Left kidney (tissue), 8 donors: ENCODE measurements around the gene GOLGA8Q. TPM values are rescaled to one million over a fixed set of nuclear protein-coding genes. Genes with fewer than 3 reads are reported as not detected.
"Not testable (repeated sequence)": the region's sequence is repeated elsewhere in the genome, so short reads cannot be mapped to it uniquely, and the experiment has no call there.

Source experiments
- DNase-seq: peaks from one replicate; pipeline ENCODE4 v3.0.0-alpha.2; 2013
- long read RNA-seq, 8 donors: transcript quantifications; one replicate each; lab custom pipeline, GENCODE V29; 2026
- polyA plus RNA-seq: library from polyadenylated mRNA; unstranded; fragments of 120-200 nt; gene quantifications from one replicate; pipeline ENCODE4 v1.2.1, GENCODE V29; 2013; ENCODE audit not compliant: insufficient read length

The GOLGA8Q gene
- 2.5 TPM for polyA plus RNA-seq
- long read RNA-seq, donor 1: 0 reads
- long read RNA-seq, donor 2: 0 reads
- long read RNA-seq, donor 3: 0 reads
- long read RNA-seq, donor 4: 0 reads
- long read RNA-seq, donor 5: 0 reads
- long read RNA-seq, donor 6: 0 reads
- long read RNA-seq, donor 7: 0 reads
- long read RNA-seq, donor 8: 0 reads

- DNase-seq: not testable (repeated sequence)
Measured at GRCh38 chr15:30551750-30552149, at the start of gene GOLGA8Q. Gene GOLGA8Q (plus strand): TSS chr15:30552050. CDS start chr15:30552078, 28 bp downstream.

- DNase-seq: not testable (repeated sequence)
Measured at GRCh38 chr15:30502904-30503781, 48.7 kb upstream of the GOLGA8Q start.

GRCh38 chr15:30504162-30504843 is 47.5 kb upstream of the GOLGA8Q start:
- DNase-seq: not testable (repeated sequence)

GRCh38 chr15:30514545-30514944 is 37.3 kb upstream of the GOLGA8Q start:
- DNase-seq: not testable (repeated sequence)

GRCh38 chr15:30523453-30524243 is 28.2 kb upstream of the GOLGA8Q start:
- DNase-seq: not testable (repeated sequence)

- DNase-seq: not testable (repeated sequence)
Measured at GRCh38 chr15:30525912-30526311, 25.9 kb upstream of the GOLGA8Q start.

- not testable (repeated sequence) for DNase-seq
Measured at GRCh38 chr15:30529049-30529448, 22.8 kb upstream of the GOLGA8Q start.

- DNase-seq: not testable (repeated sequence)
Measured at GRCh38 chr15:30566949-30567348, 15.1 kb downstream of the GOLGA8Q start.

GRCh38 chr15:30573012-30573491 is 21.2 kb downstream of the GOLGA8Q start:
- DNase-seq: not testable (repeated sequence)

- DNase-seq: not testable (repeated sequence)
Measured at GRCh38 chr15:30579394-30579970, 27.6 kb downstream of the GOLGA8Q start.

GRCh38 chr15:30580716-30581115 is 28.9 kb downstream of the GOLGA8Q start:
- DNase-seq: not testable (repeated sequence)

GRCh38 chr15:30598953-30599352 is 47.1 kb downstream of the GOLGA8Q start:
- not testable (repeated sequence) for DNase-seq

- DNase-seq: not testable (repeated sequence)
Measured at GRCh38 chr15:30603796-30604195, 51.9 kb downstream of the GOLGA8Q start, which contains the start of gene GOLGA8H. Gene GOLGA8H (plus strand): TSS chr15:30604028. CDS start chr15:30604126, 98 bp downstream.

Other genes with a start within 250 kb of the GOLGA8Q start
- 6.9 TPM for gene CHRFAM7A, start 158.5 kb upstream of the GOLGA8Q start, polyA plus RNA-seq
- 10.9 TPM for gene GOLGA8R, start 137.8 kb upstream of the GOLGA8Q start, polyA plus RNA-seq
- 2.4 TPM for gene GOLGA8H, start 52.0 kb downstream of the GOLGA8Q start, polyA plus RNA-seq